K562 (cell line): ENCODE data around the gene ZNF80. TPM values are rescaled to one million over a fixed set of nuclear protein-coding genes. Genes with fewer than 3 reads are reported as not detected.

Source experiments
- ATAC-seq: fragments of 200-7000 bp; cut with Tn5 transposase; 3 replicates; pipeline ENCODE4 v1.9.1; 2020; ENCODE audit warnings: moderate library complexity
- BruUV-seq: library from RNA; stranded (reverse); fragments of 400-500 nt; replicated peaks from 2 replicates; lab custom pipeline; 2021; lab: Mats Ljungman, UMichigan
- CTCF ChIA-PET: fragments of 300-600 bp; formaldehyde crosslinking; extraction: SDS; loops from one replicate; lab custom pipeline; 2021; ENCODE audit warnings: low intra/inter-chr PET ratio; lab: Yijun Ruan, JAX
- POLR2A ChIA-PET: fragments of 300-600, 350-650 bp; sonication (Branson Sonifier 250); formaldehyde crosslinking; extraction: SDS; loops from one replicate; lab custom pipeline; 2021; ENCODE audit warnings: antibody characterized with exemption, inconsistent platforms; lab: Yijun Ruan, JAX
- DNase-seq, 4 experiments: peaks; one replicate each; pipeline versions ENCODE4 v3.0.0 to v3.0.0-alpha.2; 2011 to 2018; ENCODE audit warnings: low spot score in 3 of 4, mixed read lengths in 3 of 4; ENCODE audit errors: extremely low read depth in 1 of 4
- FAIRE-seq: peaks from 2 replicates; lab custom pipeline; 2011; peaks lifted over from hg19 to GRCh38; lab: Jason Lieb, UNC
- H2AFZ ChIP-seq: 2 replicates; pipeline ENCODE4 v1.6.0; 2011; ENCODE audit warnings: low read depth, low read length, control low read depth, inconsistent platforms
- H3K27ac ChIP-seq: fragments of 200-600 bp; 3 replicates; pipeline ENCODE4 v1.8.0; 2011; ENCODE audit warnings: low read depth, mild to moderate bottlenecking, control low read depth, inconsistent platforms, low read length, moderate library complexity, mixed read lengths; ENCODE audit errors: extremely low read depth
- H3K27me3 ChIP-seq, 2 experiments: fragments of 300-600 bp in 1 of 2; 2 replicates in 1 of 2; 3 replicates in 1 of 2; pipeline versions ENCODE4 v1.6.0 to v1.8.0; 2011; ENCODE audit warnings: inconsistent platforms in 2 of 2, low read length in 2 of 2, mild to moderate bottlenecking in 1 of 2, mixed read lengths in 1 of 2, moderate library complexity in 1 of 2; ENCODE audit not compliant: control insufficient read depth in 2 of 2, insufficient read depth in 2 of 2
- H3K36me3 ChIP-seq: fragments of 300-600 bp; 3 replicates; pipeline ENCODE4 v1.8.0; 2011; ENCODE audit warnings: mild to moderate bottlenecking, low read length, inconsistent platforms; ENCODE audit not compliant: control insufficient read depth, insufficient read depth
- H3K4me1 ChIP-seq, 2 experiments: fragments of 200-600 bp in 1 of 2; replicated peaks in 1 of 2; 2 replicates in 1 of 2; 3 replicates in 1 of 2; pipeline versions ENCODE4 v1.5.1 to v1.8.0; 2011; ENCODE audit warnings: inconsistent platforms in 2 of 2, low read length in 2 of 2, mild to moderate bottlenecking in 1 of 2, mixed read lengths in 1 of 2, moderate library complexity in 1 of 2; ENCODE audit not compliant: control insufficient read depth in 2 of 2, insufficient read depth in 2 of 2
- H3K4me2 ChIP-seq: 2 replicates; pipeline ENCODE4 v1.6.1; 2011; ENCODE audit warnings: low read length, control low read depth, inconsistent platforms, mixed read lengths; ENCODE audit not compliant: insufficient read depth
- H3K4me3 ChIP-seq: fragments of 200-600 bp; sonication (generic), shearing (Covaris generic); 2 replicates; pipeline ENCODE4 v1.5.1; 2016; ENCODE audit warnings: control low read depth, inconsistent platforms
- H3K79me2 ChIP-seq: fragments of 200-600 bp; 3 replicates; pipeline ENCODE4 v1.8.0; 2011; ENCODE audit warnings: low read length, inconsistent platforms; ENCODE audit not compliant: control insufficient read depth, insufficient read depth
- H3K9ac ChIP-seq, 2 experiments: 2 replicates each; pipeline versions ENCODE4 v1.6.0 to v1.6.1; 2011; ENCODE audit warnings: low read depth in 2 of 2, low read length in 2 of 2, control low read depth in 1 of 2, inconsistent platforms in 1 of 2, mild to moderate bottlenecking in 1 of 2, mixed read lengths in 1 of 2; ENCODE audit not compliant: insufficient read depth in 1 of 2
- H3K9me1 ChIP-seq: one replicate; pipeline ENCODE4 v1.6.0; 2011; ENCODE audit warnings: inconsistent platforms, mild to moderate bottlenecking, low read length, moderate library complexity; ENCODE audit not compliant: control insufficient read depth, insufficient read depth
- H3K9me3 ChIP-seq: replicated peaks from 2 replicates; pipeline ENCODE4 v1.5.1; 2011; ENCODE audit warnings: low read depth, low read length, inconsistent platforms; ENCODE audit not compliant: control insufficient read depth, insufficient read depth
- H4K20me1 ChIP-seq: replicated peaks from 2 replicates; pipeline ENCODE4 v1.6.1; 2011; ENCODE audit warnings: low read length, inconsistent platforms, mixed read lengths; ENCODE audit not compliant: control insufficient read depth, insufficient read depth
- BRD9 ChIP-seq: fragments of 450-650 bp; IDR thresholded peaks from 2 replicates; pipeline ENCODE4 v1.6.1; 2018; ENCODE audit warnings: low read depth; ENCODE audit not compliant: partially characterized antibody
- CHD1 ChIP-seq: fragments of 200-600 bp; sonication (generic); IDR thresholded peaks from one replicate; pipeline ENCODE4 v1.6.1; 2012; ENCODE audit warnings: mild to moderate bottlenecking, moderate library complexity, low read length, inconsistent platforms
- COPS2 ChIP-seq: fragments of 450-650 bp; conservative IDR thresholded peaks from 2 replicates; pipeline ENCODE4 v1.6.1; 2016; ENCODE audit warnings: mild to moderate bottlenecking, moderate library complexity
- EHMT2 ChIP-seq: fragments of 450-650 bp; IDR thresholded peaks from 2 replicates; pipeline ENCODE4 v1.6.1; 2018; ENCODE audit warnings: antibody characterized with exemption
- FOXK2 ChIP-seq, 2 experiments: fragments of 450-650 bp; IDR thresholded peaks in 1 of 2; conservative IDR thresholded peaks in 1 of 2; 2 replicates each; pipeline ENCODE4 v1.6.1; 2016; ENCODE audit warnings: low read depth in 2 of 2, mild to moderate bottlenecking in 1 of 2
- HDGF ChIP-seq: fragments of 450-650 bp; IDR thresholded peaks from 2 replicates; pipeline ENCODE4 v1.6.1; 2016
- JUNB ChIP-seq: fragments of 450-650 bp; formaldehyde crosslinking; conservative IDR thresholded peaks from 2 replicates; pipeline ENCODE4 v1.4.0; 2020; ENCODE audit warnings: mild to moderate bottlenecking
- RB1 ChIP-seq: fragments of 450-650 bp; IDR thresholded peaks from 2 replicates; pipeline ENCODE4 v1.6.1; 2017; ENCODE audit warnings: low read depth, mild to moderate bottlenecking
- SMAD4 ChIP-seq: fragments of 250-450 bp; sonication (Bioruptor Pico); conservative IDR thresholded peaks from 2 replicates; pipeline ENCODE4 v1.8.0; 2021; ENCODE audit warnings: inconsistent platforms, mild to moderate bottlenecking, moderate library complexity
- SREBF1 ChIP-seq: fragments of 150-350 bp; IDR thresholded peaks from 2 replicates; pipeline ENCODE4 v1.6.1; 2014; ENCODE audit warnings: antibody characterized with exemption, low read depth, low read length, borderline replicate concordance
- TAF7 ChIP-seq: fragments of 450-650 bp; IDR thresholded peaks from 2 replicates; pipeline ENCODE4 v1.6.1; 2016; ENCODE audit warnings: missing genetic modification characterization, missing compliant biosample characterization
- TARDBP ChIP-seq: fragments of 450-650 bp; IDR thresholded peaks from 2 replicates; pipeline ENCODE4 v1.6.1; 2016
- TCF3 ChIP-seq: sonication (generic); formaldehyde crosslinking; IDR thresholded peaks from 2 replicates; pipeline ENCODE4 v1.4.0; 2020; ENCODE audit warnings: mild to moderate bottlenecking, missing genetic modification reagents
- ZNF143 ChIP-seq: sonication (generic); formaldehyde crosslinking; IDR thresholded peaks from 2 replicates; pipeline ENCODE4 v1.9.0; 2022; ENCODE audit warnings: mild to moderate bottlenecking, missing genetic modification reagents
- ZNF146 ChIP-seq: IDR thresholded peaks from one replicate; pipeline ENCODE4 v1.6.1; 2018; ENCODE audit warnings: missing compliant biosample characterization; ENCODE audit not compliant: unreplicated experiment
- ZNF224 ChIP-seq: sonication (generic); formaldehyde crosslinking; IDR thresholded peaks from 2 replicates; pipeline ENCODE4 v1.8.0; 2022; ENCODE audit warnings: mild to moderate bottlenecking, missing genetic modification reagents
- ZNF274 ChIP-seq: IDR thresholded peaks from 2 replicates; pipeline ENCODE4 v1.6.1; 2011; ENCODE audit warnings: low read depth, mild to moderate bottlenecking, low read length, moderate library complexity, borderline replicate concordance
- ZNF707 ChIP-seq: fragments of 250-450 bp; sonication (Bioruptor Pico); conservative IDR thresholded peaks from 2 replicates; pipeline ENCODE4 v1.8.0; 2022; ENCODE audit warnings: inconsistent platforms, mild to moderate bottlenecking, moderate library complexity
- WGBS: fragments of 100-300 bp; shearing (Covaris generic); methylation state at CpG from one replicate; pipeline ENCODE4 v1.1.6; 2016; ENCODE audit warnings: low coverage, mixed read lengths; ENCODE audit not compliant: insufficient coverage; ENCODE audit errors: missing lambda C conversion rate; 5-methylcytosine and 5-hydroxymethylcytosine counted together
- in situ Hi-C: fragments of 300-500 bp; cut with MboI; formaldehyde crosslinking; loops from 4 replicates; pipeline ENCODE4 v1.15.0; 2018; ENCODE audit warnings: inconsistent platforms, mixed read lengths
- intact Hi-C: fragments of 100-400 bp; cut with micrococcal nuclease; formaldehyde crosslinking; loops from 2 replicates; pipeline ENCODE4 v1.14.2; 2022
- polyA plus RNA-seq, 8 experiments: library from polyadenylated mRNA; depleted of rRNA in 4 of 8; stranded (reverse) in 5 of 8; unstranded in 3 of 8; fragments of >200 nt; fragmentation: Nextera tagmentation in 2 of 8; fragmentation: Illumina TruSeq in 1 of 8; extraction: Ambion mirVana in 2 of 8; extraction: Trizol in 1 of 8; gene quantifications; 2 replicates each; pipeline versions ENCODE4 v1.2.1 to v1.2.3, GENCODE V29; 2011 to 2014; ENCODE audit warnings: inconsistent platforms in 1 of 8, missing spikeins in 1 of 8
- total RNA-seq, 7 experiments: library from RNA; depleted of rRNA in 6 of 7; stranded (reverse); fragments of >200 nt in 6 of 7; fragmentation: Illumina TruSeq in 2 of 7; extraction: Trizol in 2 of 7; gene quantifications; 2 replicates each; pipeline versions ENCODE4 v1.2.1 to v1.2.3, GENCODE V29; 2011 to 2021; ENCODE audit warnings: low replicate concordance in 1 of 7

ZNF80 gene
- total and polyA plus RNA-seq, 9 of the 15 experiments (the other 6 are each of a cell fraction or from before 2014, with no cell fraction given): 0.01 to 0.07 (median 0.04) TPM; not detected in 3

GRCh38 chr3:114205541-114205940 is 31.8 kb downstream of the ZNF80 start:
- DNase-seq: no peak

DNA sequence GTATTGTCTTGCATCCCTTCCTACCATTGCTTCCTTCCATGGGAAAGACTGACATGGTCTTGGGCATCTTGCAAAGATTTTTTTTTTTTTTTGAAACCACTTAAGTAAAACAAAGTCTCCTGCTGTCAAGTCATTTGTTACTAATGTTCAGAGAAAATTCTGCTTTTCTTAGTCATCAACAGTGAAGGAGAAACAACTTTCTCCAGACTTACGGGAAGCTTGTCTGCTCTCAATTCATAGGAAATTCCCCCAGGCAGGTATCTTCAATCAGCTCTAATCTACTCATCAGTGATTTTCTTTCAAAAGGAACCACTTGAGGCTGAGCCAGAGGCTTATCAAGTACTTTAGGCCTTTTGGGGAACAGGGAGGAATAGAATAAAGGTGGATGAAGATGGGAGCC is 42.6 kb downstream of the ZNF80 start:
- H3K27ac ChIP-seq: no peak overlapping the region
- H3K9ac ChIP-seq: no peak overlapping the region
- H3K4me1 ChIP-seq: no peaks in the 10 kb centered on the region
- BruUV-seq: no TSS peak
- no peaks in the 10 kb centered on the region for H3K27me3 ChIP-seq
- ATAC-seq: no peak
- CTCF ChIA-PET: no interaction called here
- WGBS: 0% methylated on average over 1 of the region's 1 CpG
- H3K9me1 ChIP-seq: no peaks in the 10 kb centered on the region
- intact Hi-C loops (no loop called here), in situ Hi-C loops (no loop called here)
- no peak overlapping the region for H3K4me2 ChIP-seq
- no peak overlapping the region for H3K4me3 ChIP-seq
- no peak for FAIRE-seq
- H2AFZ ChIP-seq: no peak overlapping the region
- H3K79me2 ChIP-seq: no peaks in the 10 kb centered on the region
- no peaks in the 10 kb centered on the region for H3K9me3 ChIP-seq
- TF ChIP-seq CHD1 (no peak), ZNF143 (CRISPR knock-in tag) (no peak), FOXK2 (conservative IDR thresholded peaks at IDR 0.05 in 1 of 2, IDR thresholded peaks at IDR 0.05 in 1 of 2; ENCODE audit: low read depth in 2 of 2) (no peak), SMAD4 (CRISPR knock-in tag) (no peak), JUNB (no peak), ZNF224 (CRISPR knock-in tag) (no peak), EHMT2 (no peak), HDGF (no peak), RB1 (no peak), TARDBP (no peak), SREBF1 (no peak), COPS2 (no peak), ZNF274 (no peak), BRD9 (no peak)
- H4K20me1 ChIP-seq: no peaks in the 10 kb centered on the region
- POLR2A ChIA-PET: no interaction called here
- DNase-seq: no peak
- H3K36me3 ChIP-seq: no peaks in the 10 kb centered on the region

More at GRCh38 chr3:114205541-114205940, 31.8 kb downstream of the ZNF80 start:
- TF ChIP-seq ZNF707 (CRISPR knock-in tag) (no peak), TAF7 (no peak), ZNF146 (CRISPR knock-in tag) (no peak), TCF3 (CRISPR knock-in tag) (no peak)
- no peaks in the 10 kb centered on the region for H3K9me3 ChIP-seq
- no peak overlapping the region for H3K27ac ChIP-seq
- H3K36me3 ChIP-seq: no peaks in the 10 kb centered on the region
- CTCF ChIA-PET: no interaction called here
- H3K4me1 ChIP-seq: no peaks in the 10 kb centered on the region
- no peak for FAIRE-seq
- no peaks in the 10 kb centered on the region for H4K20me1 ChIP-seq
- intact Hi-C loops (no loop called here), in situ Hi-C loops (no loop called here)
- H3K4me3 ChIP-seq: no peak overlapping the region
- no TSS peak for BruUV-seq
- H3K9me1 ChIP-seq: no peaks in the 10 kb centered on the region
- ATAC-seq: no peak
- POLR2A ChIA-PET: no interaction called here
- H2AFZ ChIP-seq: no peak overlapping the region
- no peaks in the 10 kb centered on the region for H3K27me3 ChIP-seq
- WGBS: 0% methylated on average over 2 of the region's 2 CpGs
- no peaks in the 10 kb centered on the region for H3K79me2 ChIP-seq
- no peak overlapping the region for H3K9ac ChIP-seq
- no peak overlapping the region for H3K4me2 ChIP-seq
